ENCODE results near the gene ZNF652. TPM values are rescaled to one million over a fixed set of nuclear protein-coding genes. Genes with fewer than 3 reads are reported as not detected.

Gene ZNF652
- total RNA-seq, 1 experiment from 2014 or later = 42.8 TPM

DNA sequence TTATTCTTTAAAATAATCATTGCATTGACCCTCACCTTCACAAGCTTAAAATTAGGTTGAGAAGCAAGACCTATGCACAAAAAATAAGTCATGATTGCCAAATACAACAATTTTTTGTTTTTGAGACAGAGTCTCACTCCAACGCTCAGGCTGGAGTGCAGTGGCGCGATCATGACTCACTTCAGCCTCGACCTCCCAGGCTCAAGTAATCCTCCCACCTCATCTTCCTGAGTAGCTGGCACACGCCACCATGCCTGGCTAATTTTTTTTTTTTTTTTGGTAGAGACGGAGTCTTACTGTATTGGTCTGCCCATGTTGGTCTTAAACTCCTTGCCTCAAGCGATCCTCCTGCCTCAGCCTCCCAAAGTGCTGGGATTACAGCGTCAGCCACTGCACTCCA, 24.2 kb downstream of the ZNF652 start:
- H3K36me3 Mint-ChIP-seq (ENCODE audit: insufficient read depth, unreplicated experiment) = no peaks in the 10 kb centered on the region
- intact Hi-C loops (cut with micrococcal nuclease; ENCODE audit: unreplicated experiment) = no loop called here
- BruUV-seq (replicated peaks) = no TSS peak
- no peak overlapping the region for H3K4me3 Mint-ChIP-seq (ENCODE audit: low read depth, unreplicated experiment)
- H3K27ac Mint-ChIP-seq (ENCODE audit: unreplicated experiment) = no peak overlapping the region
- CTCF ChIA-PET = interaction anchor here (0.8 kb wide), 1 partner anchor 9 kb away, joined by 3 read pairs; no protein-coding TSS in a partner anchor
- H3K4me1 Mint-ChIP-seq (ENCODE audit: low read depth, unreplicated experiment) = no peaks in the 10 kb centered on the region
- TF ChIP-seq CTCF (IDR thresholded peaks at IDR 0.05; ENCODE audit: unreplicated experiment) = no peak
- H3K27me3 Mint-ChIP-seq (ENCODE audit: unreplicated experiment) = no peaks in the 10 kb centered on the region
- DNase-seq = no peak
- H3K9me3 Mint-ChIP-seq (ENCODE audit: low read depth, unreplicated experiment) = no peaks in the 10 kb centered on the region

- Mint-ChIP-seq H3K4me1 (ENCODE audit: low read depth, unreplicated experiment) (no peaks in the 10 kb centered on the region), H3K4me3 (ENCODE audit: low read depth, unreplicated experiment) (no peak overlapping the region), H3K27me3 (ENCODE audit: unreplicated experiment) (no peaks in the 10 kb centered on the region), H3K36me3 (ENCODE audit: insufficient read depth, unreplicated experiment) (no peaks in the 10 kb centered on the region), H3K9me3 (ENCODE audit: low read depth, unreplicated experiment) (no peaks in the 10 kb centered on the region), H3K27ac (ENCODE audit: unreplicated experiment) (no peak overlapping the region)
- DNase-seq = no peak
- TF ChIP-seq CTCF (IDR thresholded peaks at IDR 0.05; ENCODE audit: unreplicated experiment) = no peak
- CTCF ChIA-PET = interaction anchor here (0.6 to 0.7 kb wide), 2 partner anchors 20 to 52 kb away, joined by 3 to 5 read pairs; no protein-coding TSS in a partner anchor
- intact Hi-C loops (cut with micrococcal nuclease; ENCODE audit: unreplicated experiment) = no loop called here
- BruUV-seq (replicated peaks) = no TSS peak
Measured at GRCh38 chr17:49334744-49335512, 27.1 kb downstream of the ZNF652 start.

DNA sequence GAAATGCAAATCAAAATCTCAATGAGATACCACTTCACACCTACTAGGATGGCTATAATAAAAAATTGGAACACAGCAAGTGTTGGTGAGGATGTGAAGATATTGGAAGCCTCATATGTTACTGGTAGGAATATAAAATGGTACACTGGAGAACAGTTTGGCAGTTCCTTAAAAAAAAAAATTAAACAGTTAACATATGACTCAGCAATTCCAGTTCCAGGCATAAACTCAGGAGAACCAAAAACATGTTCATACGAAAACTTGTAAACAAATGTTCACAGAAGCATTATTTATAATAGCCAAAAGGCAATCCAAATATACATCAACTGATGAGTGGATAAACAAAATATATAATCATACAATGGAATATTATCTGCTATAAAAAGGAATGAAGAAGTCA, 28.2 kb downstream of the ZNF652 start:
- H3K9me3 Mint-ChIP-seq (ENCODE audit: low read depth, unreplicated experiment) = no peaks in the 10 kb centered on the region
- no peaks in the 10 kb centered on the region for H3K4me1 Mint-ChIP-seq (ENCODE audit: low read depth, unreplicated experiment)
- H3K27me3 Mint-ChIP-seq (ENCODE audit: unreplicated experiment) = no peaks in the 10 kb centered on the region
- no TSS peak for BruUV-seq (replicated peaks)
- H3K4me3 Mint-ChIP-seq (ENCODE audit: low read depth, unreplicated experiment) = no peak overlapping the region
- CTCF ChIA-PET = interaction anchor here (0.7 kb wide), 2 partner anchors 53 to 864 kb away, joined by 3 to 5 read pairs; no protein-coding TSS in a partner anchor
- no peaks in the 10 kb centered on the region for H3K36me3 Mint-ChIP-seq (ENCODE audit: insufficient read depth, unreplicated experiment)
- no peak for DNase-seq
- TF ChIP-seq CTCF (IDR thresholded peaks at IDR 0.05; ENCODE audit: unreplicated experiment) = no peak
- no peak overlapping the region for H3K27ac Mint-ChIP-seq (ENCODE audit: unreplicated experiment)
- intact Hi-C loops (cut with micrococcal nuclease; ENCODE audit: unreplicated experiment) = no loop called here

DNA sequence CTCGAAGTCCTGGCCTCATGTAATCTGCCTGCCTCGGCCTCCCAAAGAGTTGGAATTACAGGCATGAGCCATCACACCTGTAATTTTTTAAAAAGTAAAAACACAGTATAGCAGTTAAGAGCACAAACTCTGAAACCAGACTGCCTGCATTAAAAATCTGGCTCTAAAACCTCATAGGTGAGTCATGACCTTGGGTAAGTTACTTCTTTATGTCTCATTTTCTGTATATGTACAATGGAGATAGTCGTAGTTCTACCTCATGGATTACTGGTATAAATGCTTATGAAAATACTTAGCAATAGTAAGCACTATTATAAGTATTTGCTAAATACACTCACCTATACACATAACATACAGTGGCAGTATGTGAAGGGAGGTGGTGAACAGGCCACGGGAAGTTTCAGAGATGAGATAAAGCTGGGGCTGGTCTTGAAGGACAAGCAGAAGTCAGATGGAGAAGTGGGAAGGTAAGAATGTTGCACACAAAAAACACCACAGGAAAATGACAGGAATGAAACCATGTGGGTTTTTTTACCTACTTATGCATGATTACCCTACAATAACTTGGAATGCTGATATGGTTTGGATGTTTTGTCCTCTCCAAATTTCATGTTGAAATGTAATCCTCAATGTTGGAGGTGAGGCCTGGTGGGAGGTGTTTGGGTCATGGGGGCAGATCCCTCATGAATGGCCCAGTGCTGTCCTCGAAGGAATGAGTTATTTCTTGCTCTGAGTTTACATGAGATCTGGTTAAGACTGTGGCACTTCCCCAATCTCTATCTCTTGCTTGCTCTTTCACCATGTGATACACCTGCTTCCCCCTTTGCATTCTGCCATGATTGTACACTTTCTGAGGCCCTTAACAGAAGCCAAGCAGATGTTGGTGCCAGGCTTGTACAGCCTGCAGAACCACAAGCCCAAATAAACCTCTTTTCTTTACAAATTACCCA, 33.9 kb downstream of the ZNF652 start:
- no peak for TF ChIP-seq CTCF (IDR thresholded peaks at IDR 0.05; ENCODE audit: unreplicated experiment)
- Mint-ChIP-seq H3K4me1 (ENCODE audit: low read depth, unreplicated experiment) (no peaks in the 10 kb centered on the region), H3K27me3 (ENCODE audit: unreplicated experiment) (no peaks in the 10 kb centered on the region), H3K4me3 (ENCODE audit: low read depth, unreplicated experiment) (no peak overlapping the region), H3K9me3 (ENCODE audit: low read depth, unreplicated experiment) (no peaks in the 10 kb centered on the region), H3K36me3 (ENCODE audit: insufficient read depth, unreplicated experiment) (no peaks in the 10 kb centered on the region), H3K27ac (ENCODE audit: unreplicated experiment) (no peak overlapping the region)
- no TSS peak for BruUV-seq (replicated peaks)
- intact Hi-C loops (cut with micrococcal nuclease; ENCODE audit: unreplicated experiment) = no loop called here
- CTCF ChIA-PET = interaction anchor here (0.6 kb wide), 1 partner anchor 19 kb away, joined by 5 read pairs; no protein-coding TSS in a partner anchor
- DNase-seq = no peak

Data from Calu3 (cell line).